HG03460 (cell line): ENCODE measurements around the gene DUSP18.
"Not testable (repeated sequence)": the region's sequence is repeated elsewhere in the genome, so short reads cannot be mapped to it uniquely, and the experiment has no call there.

Experiments
- ATAC-seq: cut with Tn5 transposase; IDR thresholded peaks from one replicate; pipeline ENCODE4 v1.9.1; 2021; ENCODE audit not compliant: unreplicated experiment

DUSP18 gene

GRCh38 chr22:30640839-30641430, 26.7 kb downstream of the DUSP18 start:
- ATAC-seq, result no peak

- ATAC-seq, result no peak
Observed at GRCh38 chr22:30640361-30640760, 27.3 kb downstream of the DUSP18 start.

GRCh38 chr22:30637701-30638114, 30.0 kb downstream of the DUSP18 start:
- ATAC-seq, result no peak

- no peak for ATAC-seq
Observed at GRCh38 chr22:30636226-30637077, 31.2 kb downstream of the DUSP18 start.

- peak; percentile 56 for ATAC-seq
Observed at GRCh38 chr22:30635273-30636225, 32.1 kb downstream of the DUSP18 start, which contains the start of gene SLC35E4. SLC35E4 (plus strand) TSS chr22:30635781; CDS start chr22:30636451, 670 bp downstream.

GRCh38 chr22:30634471-30635233, 33.0 kb downstream of the DUSP18 start:
- peak; percentile 50 for ATAC-seq

GRCh38 chr22:30631469-30631868, 36.2 kb downstream of the DUSP18 start:
- ATAC-seq, result not testable (repeated sequence)

GRCh38 chr22:30628491-30628890, 39.2 kb downstream of the DUSP18 start:
- no peak for ATAC-seq

- no peak for ATAC-seq
Observed at GRCh38 chr22:30627471-30627870, 40.2 kb downstream of the DUSP18 start.

GRCh38 chr22:30626413-30626812, 41.3 kb downstream of the DUSP18 start:
- no peak for ATAC-seq

GRCh38 chr22:30619909-30620308, 47.8 kb downstream of the DUSP18 start:
- ATAC-seq, result not testable (repeated sequence)

- no peak for ATAC-seq
Observed at GRCh38 chr22:30617819-30618218, 49.9 kb downstream of the DUSP18 start.

GRCh38 chr22:30615543-30615954, 52.1 kb downstream of the DUSP18 start:
- ATAC-seq, result no peak

GRCh38 chr22:30614879-30615278, 52.8 kb downstream of the DUSP18 start:
- ATAC-seq, result no peak

GRCh38 chr22:30614268-30614667, 53.4 kb downstream of the DUSP18 start:
- no peak for ATAC-seq

- no peak for ATAC-seq
Observed at GRCh38 chr22:30612789-30613188, 54.9 kb downstream of the DUSP18 start.
